HepG2 (cell line): Measurements from ENCODE around the gene ITPR1. TPM values are rescaled to one million over a fixed set of nuclear protein-coding genes. Genes with fewer than 3 reads are reported as not detected.

Source experiments
- ETV5 ChIP-seq: IDR thresholded peaks from 2 replicates; pipeline ENCODE4 v1.6.1; 2018; ENCODE audit warnings: missing biosample characterization, missing genetic modification reagents, inconsistent platforms, borderline replicate concordance
- NR1H2 ChIP-seq: sonication (generic); formaldehyde crosslinking; IDR thresholded peaks from 2 replicates; pipeline ENCODE4 v1.8.1; 2022; ENCODE audit warnings: low read depth, missing genetic modification reagents, borderline replicate concordance
- PLRG1 ChIP-seq: fragments of 450-650 bp; conservative IDR thresholded peaks from 2 replicates; pipeline ENCODE4 v1.6.1; 2016
- polyA plus RNA-seq, 8 experiments: library from polyadenylated mRNA; depleted of rRNA in 3 of 8; stranded (reverse) in 7 of 8; unstranded in 1 of 8; fragments of >200 nt; fragmentation: Illumina TruSeq in 4 of 8; extraction: Trizol in 4 of 8; gene quantifications; 2 replicates each; pipeline versions ENCODE4 v1.2.1 to v1.2.3, GENCODE V29; 2011 to 2016; ENCODE audit warnings: low read depth in 4 of 8, missing spikeins in 1 of 8, mixed read lengths in 1 of 8; ENCODE audit not compliant: insufficient read depth in 1 of 8
- total RNA-seq, 5 experiments: library from RNA; depleted of rRNA; stranded (reverse); fragments of >200 nt; fragmentation: Illumina TruSeq; extraction: Trizol; gene quantifications; 2 replicates each; pipeline ENCODE4 v1.2.3, GENCODE V29; 2016; ENCODE audit warnings: low read depth in 1 of 5
- TF ChIP-seq, protein P1 (sequence below): sonication (generic); formaldehyde crosslinking; IDR thresholded peaks from 2 replicates; pipeline ENCODE4 v1.4.0; 2020; ENCODE audit warnings: mild to moderate bottlenecking, missing genetic modification reagents
- TF ChIP-seq, protein P2 (sequence below): sonication (generic); formaldehyde crosslinking; IDR thresholded peaks from 2 replicates; pipeline ENCODE4 v1.8.1; 2022; ENCODE audit warnings: low read depth, mild to moderate bottlenecking, missing genetic modification reagents

ITPR1 gene
- total and polyA plus RNA-seq, 2 of the 13 experiments (the other 11 are each of a cell fraction or from before 2014, with no cell fraction given): 10.0 to 11.4 TPM

DNA sequence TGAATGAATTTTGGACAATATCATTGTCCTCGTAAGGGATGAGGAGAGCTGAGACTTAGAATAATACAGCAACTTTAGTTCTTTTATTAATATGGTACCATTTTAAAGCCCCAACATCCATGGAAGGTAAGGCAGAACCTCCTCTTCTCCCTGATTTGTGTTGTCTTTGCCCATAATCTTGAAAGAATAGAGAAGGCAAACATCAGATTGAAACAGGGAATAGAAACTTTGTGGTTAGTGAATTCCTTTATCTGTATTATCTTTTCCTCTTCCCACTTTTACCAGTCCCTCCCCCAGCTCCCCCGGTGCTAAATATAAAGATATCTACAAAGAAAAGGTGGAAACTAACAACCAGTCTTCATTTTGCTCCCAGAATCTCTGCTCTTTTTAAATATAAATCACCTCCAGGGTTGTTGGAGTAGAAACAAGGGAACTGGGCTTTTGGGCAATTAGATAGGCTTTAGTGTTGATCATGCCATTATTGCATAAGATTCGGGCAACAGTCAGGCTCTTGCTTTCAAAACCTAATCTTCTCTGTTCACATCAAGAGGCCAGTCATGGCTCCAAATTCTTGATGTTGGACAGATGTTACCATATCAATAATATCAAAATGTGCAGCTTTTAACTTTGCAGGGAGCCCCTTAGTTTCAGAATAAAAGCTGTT lies 32.5 kb downstream of the ITPR1 start (continued):
- TF ChIP-seq, protein P1, sequence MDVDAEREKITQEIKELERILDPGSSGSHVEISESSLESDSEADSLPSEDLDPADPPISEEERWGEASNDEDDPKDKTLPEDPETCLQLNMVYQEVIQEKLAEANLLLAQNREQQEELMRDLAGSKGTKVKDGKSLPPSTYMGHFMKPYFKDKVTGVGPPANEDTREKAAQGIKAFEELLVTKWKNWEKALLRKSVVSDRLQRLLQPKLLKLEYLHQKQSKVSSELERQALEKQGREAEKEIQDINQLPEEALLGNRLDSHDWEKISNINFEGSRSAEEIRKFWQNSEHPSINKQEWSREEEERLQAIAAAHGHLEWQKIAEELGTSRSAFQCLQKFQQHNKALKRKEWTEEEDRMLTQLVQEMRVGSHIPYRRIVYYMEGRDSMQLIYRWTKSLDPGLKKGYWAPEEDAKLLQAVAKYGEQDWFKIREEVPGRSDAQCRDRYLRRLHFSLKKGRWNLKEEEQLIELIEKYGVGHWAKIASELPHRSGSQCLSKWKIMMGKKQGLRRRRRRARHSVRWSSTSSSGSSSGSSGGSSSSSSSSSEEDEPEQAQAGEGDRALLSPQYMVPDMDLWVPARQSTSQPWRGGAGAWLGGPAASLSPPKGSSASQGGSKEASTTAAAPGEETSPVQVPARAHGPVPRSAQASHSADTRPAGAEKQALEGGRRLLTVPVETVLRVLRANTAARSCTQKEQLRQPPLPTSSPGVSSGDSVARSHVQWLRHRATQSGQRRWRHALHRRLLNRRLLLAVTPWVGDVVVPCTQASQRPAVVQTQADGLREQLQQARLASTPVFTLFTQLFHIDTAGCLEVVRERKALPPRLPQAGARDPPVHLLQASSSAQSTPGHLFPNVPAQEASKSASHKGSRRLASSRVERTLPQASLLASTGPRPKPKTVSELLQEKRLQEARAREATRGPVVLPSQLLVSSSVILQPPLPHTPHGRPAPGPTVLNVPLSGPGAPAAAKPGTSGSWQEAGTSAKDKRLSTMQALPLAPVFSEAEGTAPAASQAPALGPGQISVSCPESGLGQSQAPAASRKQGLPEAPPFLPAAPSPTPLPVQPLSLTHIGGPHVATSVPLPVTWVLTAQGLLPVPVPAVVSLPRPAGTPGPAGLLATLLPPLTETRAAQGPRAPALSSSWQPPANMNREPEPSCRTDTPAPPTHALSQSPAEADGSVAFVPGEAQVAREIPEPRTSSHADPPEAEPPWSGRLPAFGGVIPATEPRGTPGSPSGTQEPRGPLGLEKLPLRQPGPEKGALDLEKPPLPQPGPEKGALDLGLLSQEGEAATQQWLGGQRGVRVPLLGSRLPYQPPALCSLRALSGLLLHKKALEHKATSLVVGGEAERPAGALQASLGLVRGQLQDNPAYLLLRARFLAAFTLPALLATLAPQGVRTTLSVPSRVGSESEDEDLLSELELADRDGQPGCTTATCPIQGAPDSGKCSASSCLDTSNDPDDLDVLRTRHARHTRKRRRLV: no peak
- TF ChIP-seq, protein P2, sequence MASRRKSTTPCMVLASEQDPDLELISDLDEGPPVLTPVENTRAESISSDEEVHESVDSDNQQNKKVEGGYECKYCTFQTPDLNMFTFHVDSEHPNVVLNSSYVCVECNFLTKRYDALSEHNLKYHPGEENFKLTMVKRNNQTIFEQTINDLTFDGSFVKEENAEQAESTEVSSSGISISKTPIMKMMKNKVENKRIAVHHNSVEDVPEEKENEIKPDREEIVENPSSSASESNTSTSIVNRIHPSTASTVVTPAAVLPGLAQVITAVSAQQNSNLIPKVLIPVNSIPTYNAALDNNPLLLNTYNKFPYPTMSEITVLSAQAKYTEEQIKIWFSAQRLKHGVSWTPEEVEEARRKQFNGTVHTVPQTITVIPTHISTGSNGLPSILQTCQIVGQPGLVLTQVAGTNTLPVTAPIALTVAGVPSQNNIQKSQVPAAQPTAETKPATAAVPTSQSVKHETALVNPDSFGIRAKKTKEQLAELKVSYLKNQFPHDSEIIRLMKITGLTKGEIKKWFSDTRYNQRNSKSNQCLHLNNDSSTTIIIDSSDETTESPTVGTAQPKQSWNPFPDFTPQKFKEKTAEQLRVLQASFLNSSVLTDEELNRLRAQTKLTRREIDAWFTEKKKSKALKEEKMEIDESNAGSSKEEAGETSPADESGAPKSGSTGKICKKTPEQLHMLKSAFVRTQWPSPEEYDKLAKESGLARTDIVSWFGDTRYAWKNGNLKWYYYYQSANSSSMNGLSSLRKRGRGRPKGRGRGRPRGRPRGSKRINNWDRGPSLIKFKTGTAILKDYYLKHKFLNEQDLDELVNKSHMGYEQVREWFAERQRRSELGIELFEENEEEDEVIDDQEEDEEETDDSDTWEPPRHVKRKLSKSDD (CRISPR knock-in tag): no peak
- TF ChIP-seq ETV5 (no peak), PLRG1 (no peak), NR1H2 (CRISPR knock-in tag) (no peak)
